Measurements from ENCODE around the gene YIPF2.

DNA sequence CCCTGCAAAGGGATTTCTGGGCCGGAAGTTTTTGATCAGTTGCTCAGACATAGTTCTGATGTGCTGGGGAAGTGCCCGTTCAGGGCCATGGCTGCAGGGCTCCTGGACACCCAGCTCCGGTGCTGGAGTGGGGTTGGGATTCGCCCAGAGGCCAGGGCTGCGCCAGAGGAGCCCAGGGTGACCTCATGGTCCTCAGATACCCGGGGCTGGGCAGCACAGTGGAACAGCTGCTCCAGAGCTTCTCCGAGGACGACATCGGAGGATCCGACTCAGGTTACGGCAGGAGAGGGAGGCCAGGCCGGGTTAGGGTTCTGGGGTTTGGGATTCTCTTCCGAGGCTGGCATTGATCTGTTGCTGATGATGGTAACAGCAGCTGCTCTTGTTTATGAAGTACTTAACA lies 36.2 kb downstream of the YIPF2 start:
- TF ChIP-seq POLR2AphosphoS5 (IDR thresholded peaks at IDR 0.05; ENCODE audit: low read depth, low read length) (no peak), TCF7L2 (IDR thresholded peaks at IDR 0.05; ENCODE audit: low read depth, low read length) (no peak)
- TF ChIP-seq, protein P1, sequence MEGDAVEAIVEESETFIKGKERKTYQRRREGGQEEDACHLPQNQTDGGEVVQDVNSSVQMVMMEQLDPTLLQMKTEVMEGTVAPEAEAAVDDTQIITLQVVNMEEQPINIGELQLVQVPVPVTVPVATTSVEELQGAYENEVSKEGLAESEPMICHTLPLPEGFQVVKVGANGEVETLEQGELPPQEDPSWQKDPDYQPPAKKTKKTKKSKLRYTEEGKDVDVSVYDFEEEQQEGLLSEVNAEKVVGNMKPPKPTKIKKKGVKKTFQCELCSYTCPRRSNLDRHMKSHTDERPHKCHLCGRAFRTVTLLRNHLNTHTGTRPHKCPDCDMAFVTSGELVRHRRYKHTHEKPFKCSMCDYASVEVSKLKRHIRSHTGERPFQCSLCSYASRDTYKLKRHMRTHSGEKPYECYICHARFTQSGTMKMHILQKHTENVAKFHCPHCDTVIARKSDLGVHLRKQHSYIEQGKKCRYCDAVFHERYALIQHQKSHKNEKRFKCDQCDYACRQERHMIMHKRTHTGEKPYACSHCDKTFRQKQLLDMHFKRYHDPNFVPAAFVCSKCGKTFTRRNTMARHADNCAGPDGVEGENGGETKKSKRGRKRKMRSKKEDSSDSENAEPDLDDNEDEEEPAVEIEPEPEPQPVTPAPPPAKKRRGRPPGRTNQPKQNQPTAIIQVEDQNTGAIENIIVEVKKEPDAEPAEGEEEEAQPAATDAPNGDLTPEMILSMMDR (IDR thresholded peaks at IDR 0.05): no peak
- TF ChIP-seq, protein P2, sequence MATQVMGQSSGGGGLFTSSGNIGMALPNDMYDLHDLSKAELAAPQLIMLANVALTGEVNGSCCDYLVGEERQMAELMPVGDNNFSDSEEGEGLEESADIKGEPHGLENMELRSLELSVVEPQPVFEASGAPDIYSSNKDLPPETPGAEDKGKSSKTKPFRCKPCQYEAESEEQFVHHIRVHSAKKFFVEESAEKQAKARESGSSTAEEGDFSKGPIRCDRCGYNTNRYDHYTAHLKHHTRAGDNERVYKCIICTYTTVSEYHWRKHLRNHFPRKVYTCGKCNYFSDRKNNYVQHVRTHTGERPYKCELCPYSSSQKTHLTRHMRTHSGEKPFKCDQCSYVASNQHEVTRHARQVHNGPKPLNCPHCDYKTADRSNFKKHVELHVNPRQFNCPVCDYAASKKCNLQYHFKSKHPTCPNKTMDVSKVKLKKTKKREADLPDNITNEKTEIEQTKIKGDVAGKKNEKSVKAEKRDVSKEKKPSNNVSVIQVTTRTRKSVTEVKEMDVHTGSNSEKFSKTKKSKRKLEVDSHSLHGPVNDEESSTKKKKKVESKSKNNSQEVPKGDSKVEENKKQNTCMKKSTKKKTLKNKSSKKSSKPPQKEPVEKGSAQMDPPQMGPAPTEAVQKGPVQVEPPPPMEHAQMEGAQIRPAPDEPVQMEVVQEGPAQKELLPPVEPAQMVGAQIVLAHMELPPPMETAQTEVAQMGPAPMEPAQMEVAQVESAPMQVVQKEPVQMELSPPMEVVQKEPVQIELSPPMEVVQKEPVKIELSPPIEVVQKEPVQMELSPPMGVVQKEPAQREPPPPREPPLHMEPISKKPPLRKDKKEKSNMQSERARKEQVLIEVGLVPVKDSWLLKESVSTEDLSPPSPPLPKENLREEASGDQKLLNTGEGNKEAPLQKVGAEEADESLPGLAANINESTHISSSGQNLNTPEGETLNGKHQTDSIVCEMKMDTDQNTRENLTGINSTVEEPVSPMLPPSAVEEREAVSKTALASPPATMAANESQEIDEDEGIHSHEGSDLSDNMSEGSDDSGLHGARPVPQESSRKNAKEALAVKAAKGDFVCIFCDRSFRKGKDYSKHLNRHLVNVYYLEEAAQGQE (IDR thresholded peaks at IDR 0.05; ENCODE audit: insufficient read depth in 1 of 2, low read depth in 2 of 2, low read length in 1 of 2): no peak

All from Panc1 (cell line).